NCI-H2081 (cell line): ENCODE data around the gene NBPF1.
"Not testable (repeated sequence)": the region's sequence is repeated elsewhere in the genome, so short reads cannot be mapped to it uniquely, and the experiment has no call there.

Experiments
- DNase-seq, 2 experiments: peaks; one replicate each; lab custom pipeline; 2025; lab: John Stamatoyannopoulos, UW

The NBPF1 gene

GRCh38 chr1:16613185-16614147 is at the start of gene NBPF1:
TSS of gene NBPF1 (minus strand) at chr1:16613564.
- DNase-seq = peak; percentile 97 to 98

GRCh38 chr1:16658234-16658633 is 44.9 kb upstream of the NBPF1 start:
- DNase-seq = not testable (repeated sequence)

- DNase-seq = not testable (repeated sequence)
Observed at GRCh38 chr1:16656981-16657683, 43.8 kb upstream of the NBPF1 start.

GRCh38 chr1:16656574-16656973 is 43.2 kb upstream of the NBPF1 start:
- DNase-seq = not testable (repeated sequence)

GRCh38 chr1:16651560-16651959 is 38.2 kb upstream of the NBPF1 start:
- not testable (repeated sequence) for DNase-seq

GRCh38 chr1:16649960-16650359 is 36.6 kb upstream of the NBPF1 start:
- DNase-seq = not testable (repeated sequence)

GRCh38 chr1:16649390-16649789 is 36.0 kb upstream of the NBPF1 start:
- not testable (repeated sequence) for DNase-seq

GRCh38 chr1:16648756-16649155 is 35.4 kb upstream of the NBPF1 start:
- not testable (repeated sequence) for DNase-seq

GRCh38 chr1:16648250-16648649 is 34.9 kb upstream of the NBPF1 start:
- not testable (repeated sequence) for DNase-seq

GRCh38 chr1:16647179-16648176 is 34.1 kb upstream of the NBPF1 start:
- DNase-seq = not testable (repeated sequence)

- DNase-seq = not testable (repeated sequence)
Observed at GRCh38 chr1:16646716-16647115, 33.4 kb upstream of the NBPF1 start.

- not testable (repeated sequence) for DNase-seq
Observed at GRCh38 chr1:16646061-16646664, 32.8 kb upstream of the NBPF1 start.

- not testable (repeated sequence) for DNase-seq
Observed at GRCh38 chr1:16645271-16646060, 32.1 kb upstream of the NBPF1 start.

- peak; percentile 97 to 99 for DNase-seq
Observed at GRCh38 chr1:16644482-16645270, 31.3 kb upstream of the NBPF1 start.

- DNase-seq = peak in 1 of 2 experiments; percentile 61
Observed at GRCh38 chr1:16644193-16644481, 30.8 kb upstream of the NBPF1 start.

GRCh38 chr1:16643476-16644192 is 30.3 kb upstream of the NBPF1 start:
- peak in 1 of 2 experiments; percentile 30 for DNase-seq

GRCh38 chr1:16643001-16643411 is 29.6 kb upstream of the NBPF1 start:
- DNase-seq = not testable (repeated sequence)

- DNase-seq = not testable (repeated sequence)
Observed at GRCh38 chr1:16642025-16642966, 28.9 kb upstream of the NBPF1 start.
